OCI-LY1 (cell line): Measurements from ENCODE around the gene PLVAP.

Source experiments
- EZH2 ChIP-seq: fragments of 200-600 bp; sonication (generic), shearing (Covaris generic); IDR thresholded peaks from 2 replicates; pipeline ENCODE4 v1.8.0; 2017; ENCODE audit warnings: borderline replicate concordance, mixed run types, mild to moderate bottlenecking, antibody characterized with exemption, low read length, moderate library complexity, mixed read lengths
- TF ChIP-seq, protein P1 (sequence below): fragments of 200-600 bp; sonication (generic), shearing (Covaris generic); IDR thresholded peaks from 2 replicates; pipeline ENCODE4 v1.5.1; 2017; ENCODE audit warnings: mild to moderate bottlenecking, antibody characterized with exemption, low read length, moderate library complexity, mixed read lengths

DNA sequence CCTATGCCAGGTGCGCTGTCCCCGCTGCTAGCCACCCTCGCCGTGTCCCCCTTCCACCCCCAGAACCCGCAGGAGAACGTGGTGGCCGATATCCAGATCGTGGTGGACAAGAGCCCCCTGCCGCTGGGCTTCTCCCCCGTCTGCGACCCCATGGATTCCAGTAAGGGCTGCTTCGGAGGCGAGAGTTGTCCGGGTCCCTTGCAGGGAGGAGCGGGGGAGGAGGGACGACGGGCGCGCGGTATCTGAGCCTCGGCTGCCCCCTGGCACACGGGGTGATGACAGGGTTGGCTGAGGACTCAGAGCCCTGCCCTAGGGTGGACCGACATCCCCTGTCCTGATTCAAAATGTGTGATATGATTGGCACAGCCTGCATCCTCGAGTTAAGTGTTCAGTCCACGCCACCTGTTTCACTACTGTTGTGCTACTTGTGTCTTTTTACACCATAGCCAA, 43.4 kb upstream of the PLVAP start:
- TF ChIP-seq, protein P1, sequence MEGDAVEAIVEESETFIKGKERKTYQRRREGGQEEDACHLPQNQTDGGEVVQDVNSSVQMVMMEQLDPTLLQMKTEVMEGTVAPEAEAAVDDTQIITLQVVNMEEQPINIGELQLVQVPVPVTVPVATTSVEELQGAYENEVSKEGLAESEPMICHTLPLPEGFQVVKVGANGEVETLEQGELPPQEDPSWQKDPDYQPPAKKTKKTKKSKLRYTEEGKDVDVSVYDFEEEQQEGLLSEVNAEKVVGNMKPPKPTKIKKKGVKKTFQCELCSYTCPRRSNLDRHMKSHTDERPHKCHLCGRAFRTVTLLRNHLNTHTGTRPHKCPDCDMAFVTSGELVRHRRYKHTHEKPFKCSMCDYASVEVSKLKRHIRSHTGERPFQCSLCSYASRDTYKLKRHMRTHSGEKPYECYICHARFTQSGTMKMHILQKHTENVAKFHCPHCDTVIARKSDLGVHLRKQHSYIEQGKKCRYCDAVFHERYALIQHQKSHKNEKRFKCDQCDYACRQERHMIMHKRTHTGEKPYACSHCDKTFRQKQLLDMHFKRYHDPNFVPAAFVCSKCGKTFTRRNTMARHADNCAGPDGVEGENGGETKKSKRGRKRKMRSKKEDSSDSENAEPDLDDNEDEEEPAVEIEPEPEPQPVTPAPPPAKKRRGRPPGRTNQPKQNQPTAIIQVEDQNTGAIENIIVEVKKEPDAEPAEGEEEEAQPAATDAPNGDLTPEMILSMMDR, result peak; percentile 13; the same call in 1 of the 2 replicates
- no peak for TF ChIP-seq EZH2
